Natural killer cell (primary cell): ENCODE results near the gene OR2V1. TPM values are rescaled to one million over a fixed set of nuclear protein-coding genes. Genes with fewer than 3 reads are reported as not detected.
"Not testable (repeated sequence)": the region's sequence is repeated elsewhere in the genome, so short reads cannot be mapped to it uniquely, and the experiment has no call there.

ENCODE experiments used
- ATAC-seq, 3 donors: fragments of 150-1000 bp in 2 of 3; fragments of 200-7000 bp in 1 of 3; cut with Tn5 transposase; 1 replicate in 1 of 3; 2 replicates in 2 of 3; pipeline ENCODE4 v1.10.0; 2021; ENCODE audit warnings: mild to moderate bottlenecking in 2 of 3, moderate library complexity in 2 of 3
- DNase-seq, 2 donors: peaks; one replicate each; pipeline versions ENCODE4 v3.0.0 to v3.0.0-alpha.2; 2013 to 2021; ENCODE audit warnings: mixed read lengths in 1 of 2
- H3K27ac ChIP-seq: one replicate; pipeline ENCODE4 v1.5.1; 2013; ENCODE audit warnings: mild to moderate bottlenecking, low read length
- H3K27me3 ChIP-seq: one replicate; pipeline ENCODE4 v1.6.1; 2013; ENCODE audit warnings: low read length; ENCODE audit not compliant: control insufficient read depth, insufficient read depth
- H3K36me3 ChIP-seq: one replicate; pipeline ENCODE4 v1.6.1; 2013; ENCODE audit warnings: low read length; ENCODE audit not compliant: control insufficient read depth, insufficient read depth
- H3K4me1 ChIP-seq: one replicate; pipeline ENCODE4 v1.6.1; 2013; ENCODE audit warnings: low read length; ENCODE audit not compliant: control insufficient read depth, insufficient read depth
- H3K4me3 ChIP-seq: one replicate; pipeline ENCODE4 v1.5.1; 2013; ENCODE audit warnings: low read length
- H3K9me3 ChIP-seq: one replicate; pipeline ENCODE4 v1.6.1; 2013; ENCODE audit warnings: low read length; ENCODE audit not compliant: control insufficient read depth, insufficient read depth
- H3K27ac Mint-ChIP-seq, 2 donors: one replicate each; pipeline ENCODE4 v1.8.0; 2022; ENCODE audit warnings: mild to moderate bottlenecking in 2 of 2, mixed read lengths in 2 of 2, moderate library complexity in 1 of 2
- H3K27me3 Mint-ChIP-seq, 2 donors: one replicate each; pipeline ENCODE4 v1.8.0; 2022; ENCODE audit warnings: low read depth in 2 of 2, mixed read lengths in 2 of 2
- H3K36me3 Mint-ChIP-seq: one replicate; pipeline ENCODE4 v1.8.0; 2022; ENCODE audit warnings: mixed read lengths
- H3K4me1 Mint-ChIP-seq, 2 donors: one replicate each; pipeline ENCODE4 v1.8.0; 2022; ENCODE audit warnings: mixed read lengths in 2 of 2
- H3K4me3 Mint-ChIP-seq: one replicate; pipeline ENCODE4 v1.8.0; 2022; ENCODE audit warnings: mild to moderate bottlenecking, moderate library complexity, mixed read lengths
- H3K9me3 Mint-ChIP-seq, 2 donors: one replicate each; pipeline ENCODE4 v1.8.0; 2022; ENCODE audit warnings: mixed read lengths in 2 of 2
- CTCF ChIP-seq: fragments of 200-600 bp; IDR thresholded peaks from one replicate; pipeline ENCODE4 v1.8.0; 2022; ENCODE audit warnings: antibody characterized with exemption
- WGBS: methylation state at CpG from one replicate; pipeline ENCODE4 v1.1.7; 2013; ENCODE audit warnings: missing lambda C conversion rate; ENCODE audit not compliant: insufficient coverage; 5-methylcytosine and 5-hydroxymethylcytosine counted together
- intact Hi-C: fragments of 100-400 bp; cut with micrococcal nuclease; formaldehyde crosslinking; loops from one replicate; pipeline ENCODE4 v1.14.2; 2022
- total RNA-seq, 4 donors: library from RNA; stranded (reverse); fragments of 120-200 nt in 1 of 4; gene quantifications; one replicate each; pipeline versions ENCODE4 v1.2.3 to v1.2.4, GENCODE V29; 2013 to 2022

The OR2V1 gene, protein sequence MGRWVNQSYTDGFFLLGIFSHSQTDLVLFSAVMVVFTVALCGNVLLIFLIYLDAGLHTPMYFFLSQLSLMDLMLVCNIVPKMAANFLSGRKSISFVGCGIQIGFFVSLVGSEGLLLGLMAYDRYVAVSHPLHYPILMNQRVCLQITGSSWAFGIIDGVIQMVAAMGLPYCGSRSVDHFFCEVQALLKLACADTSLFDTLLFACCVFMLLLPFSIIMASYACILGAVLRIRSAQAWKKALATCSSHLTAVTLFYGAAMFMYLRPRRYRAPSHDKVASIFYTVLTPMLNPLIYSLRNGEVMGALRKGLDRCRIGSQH
- not detected for total RNA-seq
- total RNA-seq (2013), result not detected

DNA sequence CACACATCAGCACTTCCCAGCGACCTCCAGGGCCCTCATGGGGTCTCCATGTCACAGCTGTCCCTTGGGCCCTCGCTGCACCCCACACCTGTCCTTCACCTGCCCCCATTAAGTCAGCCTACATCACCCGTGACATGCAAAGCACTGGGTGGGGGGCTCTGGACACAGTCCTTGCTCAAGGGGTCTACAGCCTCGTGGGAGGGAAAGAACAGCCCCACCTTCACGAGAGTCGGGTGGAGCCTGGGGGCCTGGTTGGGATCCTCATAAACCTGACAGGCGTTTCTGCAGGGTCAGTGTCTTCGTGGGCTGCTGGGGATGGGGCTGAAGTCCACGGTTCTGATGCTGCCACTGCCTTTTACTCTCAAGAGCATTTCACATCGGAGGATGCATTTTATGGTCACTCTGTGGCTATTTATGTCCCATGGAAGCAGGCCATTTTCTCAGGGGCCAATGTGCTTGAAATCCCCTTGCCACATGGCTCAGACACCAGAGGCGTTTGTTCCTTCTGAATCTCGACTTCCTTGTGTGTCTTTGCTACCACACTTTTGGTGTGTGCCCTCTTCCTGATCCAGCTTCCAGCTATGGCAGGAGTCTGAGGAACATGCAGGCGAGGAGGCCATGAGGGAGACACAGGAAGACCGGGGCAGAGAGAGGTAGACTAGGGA, at the start of gene OR2V1:
OR2V1 (minus strand) TSS at position 338 of the 665 bp plus-strand sequence. CDS start 5,865 bp downstream, outside the sequence.
- Mint-ChIP-seq H3K4me3 (no peak within 1 kb of the TSS), H3K36me3 (no peaks in the 10 kb centered on the region), H3K4me1 (no peaks in the 10 kb centered on the region), H3K9me3 (no peaks in the 10 kb centered on the region), H3K27me3 (peaks cover 37 to 49% of the 10 kb centered on the region in 2 donors), H3K27ac (no peak within 1 kb of the TSS)
- H3K4me1 ChIP-seq, result no peaks in the 10 kb centered on the region
- H3K27me3 ChIP-seq, result peaks cover 3% of the 10 kb centered on the region
- H3K4me3 ChIP-seq, result no peak within 1 kb of the TSS
- H3K36me3 ChIP-seq, result no peaks in the 10 kb centered on the region
- H3K27ac ChIP-seq, result no peak within 1 kb of the TSS
- WGBS, result 75% methylated on average over 14 of the region's 14 CpGs
- TF ChIP-seq CTCF, result no peak
- no peaks in the 10 kb centered on the region for H3K9me3 ChIP-seq
- intact Hi-C loops, result no loop called here
- DNase-seq (no peak), ATAC-seq (no peak)

- H3K9me3 ChIP-seq, ATAC-seq, H3K4me3 Mint-ChIP-seq, H3K9me3 Mint-ChIP-seq, intact Hi-C loops, DNase-seq, H3K4me3 ChIP-seq, H3K27me3 ChIP-seq, H3K36me3 Mint-ChIP-seq, H3K36me3 ChIP-seq, H3K27ac Mint-ChIP-seq, H3K27ac ChIP-seq: not testable (repeated sequence)
- Mint-ChIP-seq H3K27me3 (peaks cover 18 to 28% of the 10 kb centered on the region in 2 donors), H3K4me1 (peaks cover 19 to 21% of the 10 kb centered on the region in 2 donors)
- H3K4me1 ChIP-seq, result peaks cover 22% of the 10 kb centered on the region
- 78% methylated on average over 13 of the region's 14 CpGs for WGBS
Measured at GRCh38 chr5:181177559-181177958, 46.6 kb upstream of the OR2V1 start.

- no peak overlapping the region for H3K27ac Mint-ChIP-seq
- ATAC-seq (no peak), DNase-seq (no peak)
- H3K4me1 Mint-ChIP-seq, result peaks cover 11 to 14% of the 10 kb centered on the region in 2 donors
- H3K27ac ChIP-seq, result no peak overlapping the region
- no peak overlapping the region for H3K4me3 Mint-ChIP-seq
- no peaks in the 10 kb centered on the region for H3K36me3 ChIP-seq
- intact Hi-C loops, result no loop called here
- WGBS, result 77% methylated on average over 3 of the region's 3 CpGs
- H3K9me3 Mint-ChIP-seq, result no peaks in the 10 kb centered on the region
- H3K36me3 Mint-ChIP-seq, result no peaks in the 10 kb centered on the region
- H3K4me3 ChIP-seq, result no peak overlapping the region
- H3K4me1 ChIP-seq, result peaks cover 13% of the 10 kb centered on the region
- H3K9me3 ChIP-seq, result no peaks in the 10 kb centered on the region
- no peak for TF ChIP-seq CTCF
- peaks cover 27 to 30% of the 10 kb centered on the region in 2 donors for H3K27me3 Mint-ChIP-seq
- H3K27me3 ChIP-seq, result peaks cover 8% of the 10 kb centered on the region
Measured at GRCh38 chr5:181176254-181176952, 45.4 kb upstream of the OR2V1 start.
